ENCODE measurements around the gene CISH. TPM values are rescaled to one million over a fixed set of nuclear protein-coding genes. Genes with fewer than 3 reads are reported as not detected.

CISH gene
- total and polyA plus RNA-seq, 9 of the 15 experiments (the other 6 are each of a cell fraction or from before 2014, with no cell fraction given) = 1.7 to 47.7 (median 18.3) TPM

DNA sequence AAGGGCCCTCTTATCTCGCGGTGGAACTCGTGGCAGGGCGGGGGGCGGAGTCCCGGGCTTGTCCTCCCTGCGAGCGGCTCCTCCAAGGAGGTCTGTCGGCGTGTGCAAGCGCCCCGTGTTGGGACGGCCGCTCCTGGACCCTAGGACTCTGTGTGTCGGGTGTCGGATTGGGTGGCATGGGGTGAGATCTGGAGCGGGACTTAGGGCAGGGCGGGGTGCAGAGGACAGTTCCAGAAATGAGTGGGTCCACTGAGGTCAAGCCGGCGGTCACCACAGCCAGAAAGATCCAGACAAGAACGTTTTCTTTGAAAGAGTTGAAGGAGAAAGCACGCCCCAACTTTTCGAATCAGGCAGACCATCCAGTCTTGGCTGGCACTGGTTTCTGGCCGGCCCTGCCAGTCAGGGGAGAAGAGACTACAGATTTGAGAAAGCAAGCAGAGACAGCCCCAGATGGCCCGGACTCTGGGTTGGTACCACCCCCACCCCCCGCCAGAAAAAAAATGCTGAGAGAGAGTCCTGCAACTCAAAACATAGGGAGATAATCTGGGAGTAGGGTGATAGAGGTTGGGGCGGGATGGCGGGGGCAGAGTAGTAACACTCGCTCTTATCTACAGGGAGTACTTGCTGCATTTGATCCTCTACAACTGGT is 784 bp upstream of the CISH start (continued):
- TF ChIP-seq ZNF174 (CRISPR knock-in tag; IDR thresholded peaks at IDR 0.05) = no peak
- TF ChIP-seq, protein P1, sequence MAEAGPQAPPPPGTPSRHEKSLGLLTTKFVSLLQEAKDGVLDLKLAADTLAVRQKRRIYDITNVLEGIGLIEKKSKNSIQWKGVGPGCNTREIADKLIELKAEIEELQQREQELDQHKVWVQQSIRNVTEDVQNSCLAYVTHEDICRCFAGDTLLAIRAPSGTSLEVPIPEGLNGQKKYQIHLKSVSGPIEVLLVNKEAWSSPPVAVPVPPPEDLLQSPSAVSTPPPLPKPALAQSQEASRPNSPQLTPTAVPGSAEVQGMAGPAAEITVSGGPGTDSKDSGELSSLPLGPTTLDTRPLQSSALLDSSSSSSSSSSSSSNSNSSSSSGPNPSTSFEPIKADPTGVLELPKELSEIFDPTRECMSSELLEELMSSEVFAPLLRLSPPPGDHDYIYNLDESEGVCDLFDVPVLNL (CRISPR knock-in tag; IDR thresholded peaks at IDR 0.05; ENCODE audit: low read depth) = no peak
- TF ChIP-seq, protein P2, sequence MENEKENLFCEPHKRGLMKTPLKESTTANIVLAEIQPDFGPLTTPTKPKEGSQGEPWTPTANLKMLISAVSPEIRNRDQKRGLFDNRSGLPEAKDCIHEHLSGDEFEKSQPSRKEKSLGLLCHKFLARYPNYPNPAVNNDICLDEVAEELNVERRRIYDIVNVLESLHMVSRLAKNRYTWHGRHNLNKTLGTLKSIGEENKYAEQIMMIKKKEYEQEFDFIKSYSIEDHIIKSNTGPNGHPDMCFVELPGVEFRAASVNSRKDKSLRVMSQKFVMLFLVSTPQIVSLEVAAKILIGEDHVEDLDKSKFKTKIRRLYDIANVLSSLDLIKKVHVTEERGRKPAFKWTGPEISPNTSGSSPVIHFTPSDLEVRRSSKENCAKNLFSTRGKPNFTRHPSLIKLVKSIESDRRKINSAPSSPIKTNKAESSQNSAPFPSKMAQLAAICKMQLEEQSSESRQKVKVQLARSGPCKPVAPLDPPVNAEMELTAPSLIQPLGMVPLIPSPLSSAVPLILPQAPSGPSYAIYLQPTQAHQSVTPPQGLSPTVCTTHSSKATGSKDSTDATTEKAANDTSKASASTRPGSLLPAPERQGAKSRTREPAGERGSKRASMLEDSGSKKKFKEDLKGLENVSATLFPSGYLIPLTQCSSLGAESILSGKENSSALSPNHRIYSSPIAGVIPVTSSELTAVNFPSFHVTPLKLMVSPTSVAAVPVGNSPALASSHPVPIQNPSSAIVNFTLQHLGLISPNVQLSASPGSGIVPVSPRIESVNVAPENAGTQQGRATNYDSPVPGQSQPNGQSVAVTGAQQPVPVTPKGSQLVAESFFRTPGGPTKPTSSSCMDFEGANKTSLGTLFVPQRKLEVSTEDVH (IDR thresholded peaks at IDR 0.05; ENCODE audit: low read depth, partially characterized antibody) = no peak
- TF ChIP-seq RBBP5 (IDR thresholded peaks at IDR 0.05; ENCODE audit: borderline replicate concordance, insufficient read depth, low read length, poor library complexity, severe bottlenecking) = no peak
- TF ChIP-seq, protein P3, sequence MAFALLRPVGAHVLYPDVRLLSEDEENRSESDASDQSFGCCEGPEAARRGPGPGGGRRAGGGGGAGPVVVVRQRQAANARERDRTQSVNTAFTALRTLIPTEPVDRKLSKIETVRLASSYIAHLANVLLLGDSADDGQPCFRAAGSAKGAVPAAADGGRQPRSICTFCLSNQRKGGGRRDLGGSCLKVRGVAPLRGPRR (CRISPR knock-in tag; IDR thresholded peaks at IDR 0.05) = no peak
- TF ChIP-seq RNF2 (IDR thresholded peaks at IDR 0.05) = peak; percentile 6; the same call in 1 of the 2 replicates
- TF ChIP-seq ZNF436 (CRISPR knock-in tag; IDR thresholded peaks at IDR 0.05) = no peak
- TF ChIP-seq, protein P4, sequence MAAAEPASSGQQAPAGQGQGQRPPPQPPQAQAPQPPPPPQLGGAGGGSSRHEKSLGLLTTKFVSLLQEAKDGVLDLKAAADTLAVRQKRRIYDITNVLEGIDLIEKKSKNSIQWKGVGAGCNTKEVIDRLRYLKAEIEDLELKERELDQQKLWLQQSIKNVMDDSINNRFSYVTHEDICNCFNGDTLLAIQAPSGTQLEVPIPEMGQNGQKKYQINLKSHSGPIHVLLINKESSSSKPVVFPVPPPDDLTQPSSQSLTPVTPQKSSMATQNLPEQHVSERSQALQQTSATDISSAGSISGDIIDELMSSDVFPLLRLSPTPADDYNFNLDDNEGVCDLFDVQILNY (CRISPR knock-in tag; IDR thresholded peaks at IDR 0.05) = no peak
- TF ChIP-seq, protein P5, sequence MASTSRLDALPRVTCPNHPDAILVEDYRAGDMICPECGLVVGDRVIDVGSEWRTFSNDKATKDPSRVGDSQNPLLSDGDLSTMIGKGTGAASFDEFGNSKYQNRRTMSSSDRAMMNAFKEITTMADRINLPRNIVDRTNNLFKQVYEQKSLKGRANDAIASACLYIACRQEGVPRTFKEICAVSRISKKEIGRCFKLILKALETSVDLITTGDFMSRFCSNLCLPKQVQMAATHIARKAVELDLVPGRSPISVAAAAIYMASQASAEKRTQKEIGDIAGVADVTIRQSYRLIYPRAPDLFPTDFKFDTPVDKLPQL (IDR thresholded peaks at IDR 0.05; ENCODE audit: extremely low read depth, insufficient read length) = no peak
- TF ChIP-seq SIRT6 (IDR thresholded peaks at IDR 0.05; ENCODE audit: low read depth, low read length) = no peak
- TF ChIP-seq, protein P6, sequence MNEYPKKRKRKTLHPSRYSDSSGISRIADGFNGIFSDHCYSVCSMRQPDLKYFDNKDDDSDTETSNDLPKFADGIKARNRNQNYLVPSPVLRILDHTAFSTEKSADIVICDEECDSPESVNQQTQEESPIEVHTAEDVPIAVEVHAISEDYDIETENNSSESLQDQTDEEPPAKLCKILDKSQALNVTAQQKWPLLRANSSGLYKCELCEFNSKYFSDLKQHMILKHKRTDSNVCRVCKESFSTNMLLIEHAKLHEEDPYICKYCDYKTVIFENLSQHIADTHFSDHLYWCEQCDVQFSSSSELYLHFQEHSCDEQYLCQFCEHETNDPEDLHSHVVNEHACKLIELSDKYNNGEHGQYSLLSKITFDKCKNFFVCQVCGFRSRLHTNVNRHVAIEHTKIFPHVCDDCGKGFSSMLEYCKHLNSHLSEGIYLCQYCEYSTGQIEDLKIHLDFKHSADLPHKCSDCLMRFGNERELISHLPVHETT (CRISPR knock-in tag; conservative IDR thresholded peaks at IDR 0.05 in 1 of 2, IDR thresholded peaks at IDR 0.05 in 1 of 2) = peak in 1 of 2 experiments; percentile 42; a peak in 1 of 4 replicates
- TF ChIP-seq FOXK1 (CRISPR knock-in tag; IDR thresholded peaks at IDR 0.05; ENCODE audit: borderline replicate concordance) = no peak
- TF ChIP-seq, protein P7, sequence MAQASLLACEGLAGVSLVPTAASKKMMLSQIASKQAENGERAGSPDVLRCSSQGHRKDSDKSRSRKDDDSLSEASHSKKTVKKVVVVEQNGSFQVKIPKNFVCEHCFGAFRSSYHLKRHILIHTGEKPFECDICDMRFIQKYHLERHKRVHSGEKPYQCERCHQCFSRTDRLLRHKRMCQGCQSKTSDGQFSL (CRISPR knock-in tag; IDR thresholded peaks at IDR 0.05) = no peak
- TF ChIP-seq, protein P7 (tag; IDR thresholded peaks at IDR 0.05) = no peak
- TF ChIP-seq HCFC1 (IDR thresholded peaks at IDR 0.05; ENCODE audit: low read depth, low read length) = no peak
- TF ChIP-seq ZNF584 (CRISPR knock-in tag; IDR thresholded peaks at IDR 0.05; ENCODE audit: low read depth) = no peak
- TF ChIP-seq MCM7 (IDR thresholded peaks at IDR 0.05) = no peak
- no peak; the same call in 1 of the 2 replicates for TF ChIP-seq MTA3 (IDR thresholded peaks at IDR 0.05; ENCODE audit: borderline replicate concordance)
- no peak for TF ChIP-seq XRCC5 (IDR thresholded peaks at IDR 0.05; ENCODE audit: low read depth, low read length)

Data from K562 (cell line).